OCI-LY7 (cell line): ENCODE data around the gene ZNF678.

Experiments
- EZH2phosphoT487 ChIP-seq: fragments of 200-600 bp; sonication (generic); IDR thresholded peaks from 2 replicates; pipeline ENCODE4 v1.6.1; 2018; ENCODE audit warnings: low read depth, borderline replicate concordance, mild to moderate bottlenecking, mixed run types, antibody characterized with exemption, low read length, moderate library complexity, mixed read lengths
- TF ChIP-seq, protein P1 (sequence below): fragments of 200-600 bp; sonication (generic); conservative IDR thresholded peaks from 2 replicates; pipeline ENCODE4 v1.5.1; 2014; ENCODE audit warnings: mild to moderate bottlenecking, antibody characterized with exemption, low read length, moderate library complexity, mixed read lengths

GRCh38 chr1:227635596-227635995, 72.2 kb downstream of the ZNF678 start:
- TF ChIP-seq, protein P1, sequence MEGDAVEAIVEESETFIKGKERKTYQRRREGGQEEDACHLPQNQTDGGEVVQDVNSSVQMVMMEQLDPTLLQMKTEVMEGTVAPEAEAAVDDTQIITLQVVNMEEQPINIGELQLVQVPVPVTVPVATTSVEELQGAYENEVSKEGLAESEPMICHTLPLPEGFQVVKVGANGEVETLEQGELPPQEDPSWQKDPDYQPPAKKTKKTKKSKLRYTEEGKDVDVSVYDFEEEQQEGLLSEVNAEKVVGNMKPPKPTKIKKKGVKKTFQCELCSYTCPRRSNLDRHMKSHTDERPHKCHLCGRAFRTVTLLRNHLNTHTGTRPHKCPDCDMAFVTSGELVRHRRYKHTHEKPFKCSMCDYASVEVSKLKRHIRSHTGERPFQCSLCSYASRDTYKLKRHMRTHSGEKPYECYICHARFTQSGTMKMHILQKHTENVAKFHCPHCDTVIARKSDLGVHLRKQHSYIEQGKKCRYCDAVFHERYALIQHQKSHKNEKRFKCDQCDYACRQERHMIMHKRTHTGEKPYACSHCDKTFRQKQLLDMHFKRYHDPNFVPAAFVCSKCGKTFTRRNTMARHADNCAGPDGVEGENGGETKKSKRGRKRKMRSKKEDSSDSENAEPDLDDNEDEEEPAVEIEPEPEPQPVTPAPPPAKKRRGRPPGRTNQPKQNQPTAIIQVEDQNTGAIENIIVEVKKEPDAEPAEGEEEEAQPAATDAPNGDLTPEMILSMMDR: no peak
- no peak for TF ChIP-seq EZH2phosphoT487
